ENCODE results near the gene DEAF1.

GRCh38 chr11:703506-703905 lies 8.5 kb upstream of the DEAF1 start:
- TF ChIP-seq CTCF (IDR thresholded peaks at IDR 0.05) (no peak), POLR2A (IDR thresholded peaks at IDR 0.05) (no peak), EP300 (IDR thresholded peaks at IDR 0.05) (no peak)
